D341Med (cell line): ENCODE data around the gene JAG2.
A peak's percentile ranks its signal among the peaks of the same experiment; 100 is the strongest.

Experiments used
- DNase-seq: peaks from one replicate; pipeline ENCODE4 v3.0.0; 2012; ENCODE audit warnings: low spot score

JAG2 gene

DNA sequence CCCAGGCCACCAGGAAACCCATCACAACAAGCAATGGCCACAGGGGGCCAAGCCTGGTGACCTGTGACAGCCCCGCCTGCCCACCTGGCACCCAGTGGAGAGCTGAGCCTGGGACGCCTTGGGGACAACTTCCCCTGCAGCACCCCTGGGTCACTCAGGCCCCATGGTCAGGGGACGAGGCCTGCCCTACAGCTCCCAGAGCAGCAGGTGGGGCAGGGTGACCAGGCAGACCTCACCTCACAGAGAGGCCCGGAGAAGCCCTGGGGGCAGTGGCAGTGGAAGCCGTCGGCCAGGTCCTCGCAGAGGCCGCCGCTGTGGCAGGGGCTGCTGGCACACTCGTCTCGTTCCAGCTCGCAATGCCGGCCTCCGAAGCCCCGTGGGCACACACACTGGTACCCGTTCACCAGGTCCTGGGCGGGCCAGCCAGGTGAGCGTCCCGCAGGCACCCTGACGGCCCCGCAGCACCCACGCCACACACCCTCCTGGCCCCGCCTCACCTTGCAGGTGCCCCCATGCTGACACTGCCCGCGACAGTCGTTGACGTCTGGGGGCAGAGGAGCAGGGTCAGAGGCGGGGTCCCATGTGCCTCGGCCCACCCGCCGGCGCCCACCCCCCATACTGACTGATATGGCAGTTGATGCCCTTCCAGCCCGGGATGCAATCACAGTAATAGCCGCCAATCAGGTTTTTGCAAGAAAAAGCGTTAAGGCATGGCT lies 18.1 kb downstream of the JAG2 start:
- DNase-seq: no peak

DNA sequence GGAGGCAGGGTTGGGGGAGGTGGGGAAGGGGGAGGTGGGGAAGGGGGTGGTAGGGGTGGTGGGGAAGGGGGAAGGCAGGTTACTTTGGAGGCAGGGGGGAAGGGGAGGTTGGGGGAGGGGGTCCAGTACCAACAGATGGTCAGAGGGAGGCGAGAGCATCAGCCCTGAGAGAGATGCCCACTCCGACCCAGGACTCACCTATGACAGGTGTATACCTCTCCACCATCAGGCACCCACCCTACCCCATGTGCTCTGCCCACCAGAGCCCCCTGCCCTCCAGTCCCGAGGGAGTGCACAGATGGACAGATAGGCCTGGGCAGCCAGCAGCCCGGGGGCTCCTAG lies 18.6 kb downstream of the JAG2 start:
- no peak for DNase-seq

DNA sequence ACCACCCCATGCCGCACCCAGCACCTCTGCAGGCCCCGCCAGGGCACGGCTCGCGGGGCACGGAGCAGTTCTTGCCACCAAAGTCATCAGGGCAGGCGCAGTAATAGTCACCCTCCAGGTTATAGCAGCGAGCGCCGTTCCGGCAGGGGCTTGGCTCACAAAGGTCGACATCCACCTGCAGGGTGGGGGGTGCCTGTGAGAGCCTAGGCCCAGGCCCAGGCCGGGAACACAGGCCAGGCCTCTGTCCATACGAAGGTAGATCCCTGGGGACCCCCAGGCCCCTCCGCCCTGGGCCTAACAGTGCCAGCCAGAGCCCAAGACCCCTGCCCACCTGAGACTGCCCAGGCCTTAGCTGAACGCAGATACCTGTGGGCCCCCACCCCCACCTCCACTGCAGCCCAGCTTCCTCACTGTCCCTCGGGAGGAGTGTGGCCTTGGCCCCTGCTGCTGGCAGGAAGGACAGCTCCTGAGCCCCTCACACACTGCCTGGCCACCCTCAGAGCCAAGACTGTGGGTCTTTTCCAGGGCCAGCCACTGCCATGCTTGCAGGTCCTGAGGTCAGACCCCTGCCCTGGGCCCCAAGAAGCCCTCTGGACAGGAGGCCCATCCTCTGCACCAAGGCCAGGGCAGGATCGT lies 19.3 kb downstream of the JAG2 start:
- DNase-seq: no peak

DNA sequence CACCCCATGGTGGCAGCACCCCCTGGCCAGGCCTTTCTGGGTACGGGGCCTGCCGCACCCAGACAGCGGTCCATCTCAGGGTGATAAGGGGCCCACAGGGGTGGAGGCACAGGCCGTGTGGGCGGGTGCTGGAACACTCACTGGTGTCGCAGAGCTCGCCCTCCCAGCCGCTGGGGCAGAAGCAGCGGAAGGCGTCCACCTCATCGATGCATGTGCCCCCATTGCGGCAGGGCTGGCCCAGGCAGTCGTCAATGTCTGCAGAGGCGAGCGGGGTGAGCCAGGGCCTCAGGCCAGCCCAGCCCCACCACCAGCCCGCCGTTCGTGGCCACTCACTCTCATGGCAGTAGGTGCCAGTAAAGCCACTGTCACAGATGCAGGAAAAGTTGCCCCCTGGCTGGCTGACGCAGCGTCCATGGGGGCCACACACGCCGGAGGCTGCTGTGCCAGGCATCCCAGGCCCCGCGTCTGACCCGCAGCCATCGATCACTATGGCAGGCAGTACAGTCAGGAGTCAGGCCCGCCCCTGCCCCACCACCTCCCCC lies 19.9 kb downstream of the JAG2 start:
- DNase-seq: no peak

DNA sequence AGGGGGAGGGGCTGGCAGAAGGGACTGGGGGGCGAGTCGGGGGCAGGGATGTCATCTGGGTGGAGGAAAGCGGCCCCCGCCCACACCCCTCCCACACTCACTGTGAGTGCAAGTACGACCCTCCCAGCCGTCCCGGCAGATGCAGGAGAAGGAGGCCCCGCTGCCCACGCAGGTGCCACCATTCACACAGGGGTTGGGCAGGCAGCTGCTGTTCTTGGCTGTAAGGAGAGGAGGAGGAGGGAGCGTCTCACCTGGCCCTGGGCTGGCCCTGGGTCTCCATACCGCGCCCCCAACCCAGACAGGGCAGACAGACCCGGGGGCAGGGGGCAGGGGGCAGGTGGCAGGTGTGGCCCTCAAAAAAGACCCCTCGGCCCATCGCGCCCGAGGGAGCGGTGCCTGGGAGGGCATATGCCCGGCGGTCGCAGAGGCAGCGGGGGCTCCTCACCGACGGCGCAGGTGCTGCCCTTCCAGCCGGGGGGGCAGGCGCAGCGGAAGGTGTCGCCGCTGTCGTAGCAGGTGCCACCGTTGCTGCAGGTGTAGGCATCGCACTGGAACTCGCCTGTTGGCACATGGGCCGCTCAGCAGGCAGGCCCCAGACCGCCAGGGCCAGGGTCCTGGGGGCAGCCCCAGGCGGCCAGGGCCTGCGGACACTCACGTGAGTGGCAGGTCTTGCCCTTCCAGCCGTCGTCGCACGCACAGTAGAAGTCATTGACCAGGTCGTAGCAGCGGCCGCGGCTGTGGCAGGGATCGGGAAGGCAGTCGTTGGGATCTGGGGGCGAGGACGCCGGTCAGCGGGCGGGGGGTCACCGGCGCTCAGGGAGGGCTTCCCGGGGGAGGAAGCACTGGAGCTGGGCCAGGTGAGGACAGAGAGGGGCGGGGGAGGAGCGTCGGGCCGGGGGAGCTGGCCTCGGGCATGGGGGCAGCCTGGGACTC lies 20.6 kb downstream of the JAG2 start:
- DNase-seq: no peak

DNA sequence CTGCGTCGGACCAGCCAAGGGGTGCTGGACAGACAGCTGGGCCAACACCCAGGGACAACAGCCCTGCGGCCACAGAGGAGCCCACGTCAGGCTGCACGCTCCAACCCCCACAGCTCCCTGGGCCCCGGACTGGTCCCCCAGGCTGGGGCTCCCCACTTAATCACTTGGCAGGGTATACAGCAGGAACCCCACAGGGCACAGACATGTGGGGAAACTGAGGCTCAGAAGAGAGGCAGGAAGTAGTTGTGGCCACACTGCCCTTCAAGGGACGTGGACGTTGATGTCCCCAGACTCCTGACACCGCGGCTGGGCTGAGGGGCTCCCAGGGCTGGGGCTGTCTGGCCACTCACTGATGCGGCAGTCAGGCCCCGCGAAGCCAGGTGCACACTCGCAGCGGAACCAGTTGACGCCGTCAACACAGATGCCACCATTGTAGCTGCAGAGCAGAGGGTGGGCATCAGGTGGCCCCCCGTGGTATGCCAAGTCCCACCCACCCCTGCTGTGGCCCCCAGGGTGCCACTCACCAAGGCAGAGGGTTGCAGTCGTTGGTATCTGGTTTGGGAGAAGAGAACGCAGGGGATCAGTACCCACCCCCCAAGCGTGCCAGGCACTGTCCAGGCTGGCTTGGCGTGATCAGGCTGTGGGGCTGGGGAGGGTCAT lies 21.5 kb downstream of the JAG2 start:
- no peak for DNase-seq

DNA sequence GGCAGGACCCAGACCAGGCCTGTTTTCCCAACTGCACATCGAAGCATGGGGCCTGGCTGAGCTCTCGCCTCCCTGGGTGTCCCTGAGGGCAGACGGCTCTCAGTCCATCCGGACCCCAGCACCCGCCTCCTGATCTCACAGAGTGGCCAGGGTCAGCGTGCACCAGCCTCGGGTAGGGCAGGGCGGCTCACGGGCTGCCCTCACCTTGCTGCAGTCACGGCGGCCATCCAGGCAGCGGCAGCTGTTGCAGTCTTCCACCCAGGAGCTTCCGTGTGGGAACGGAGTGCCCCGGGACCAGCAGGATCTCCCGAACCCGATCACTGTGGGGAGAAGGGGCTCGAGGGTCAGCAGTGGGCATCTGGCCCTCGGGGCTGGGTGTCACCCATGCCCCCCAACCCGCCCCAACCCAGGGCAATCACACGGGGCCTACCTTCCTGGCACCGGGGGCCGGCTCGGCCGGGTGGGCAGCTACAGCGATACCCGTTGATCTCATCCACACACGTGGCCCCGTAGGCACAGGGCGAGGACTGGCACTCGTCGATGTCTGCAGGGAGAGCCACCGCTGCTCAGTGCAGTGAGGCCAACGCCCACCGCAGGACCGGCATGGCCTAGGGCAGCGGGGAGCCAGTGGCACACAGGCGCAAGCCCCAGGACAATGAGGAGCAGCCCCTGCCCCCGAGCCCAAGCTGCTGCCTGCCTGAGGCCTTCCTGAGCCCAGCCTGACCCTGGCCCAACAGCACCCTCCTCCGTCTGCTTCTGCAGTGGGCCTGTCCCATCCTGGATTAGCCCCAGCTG lies 22.2 kb downstream of the JAG2 start:
- DNase-seq: no peak

DNA sequence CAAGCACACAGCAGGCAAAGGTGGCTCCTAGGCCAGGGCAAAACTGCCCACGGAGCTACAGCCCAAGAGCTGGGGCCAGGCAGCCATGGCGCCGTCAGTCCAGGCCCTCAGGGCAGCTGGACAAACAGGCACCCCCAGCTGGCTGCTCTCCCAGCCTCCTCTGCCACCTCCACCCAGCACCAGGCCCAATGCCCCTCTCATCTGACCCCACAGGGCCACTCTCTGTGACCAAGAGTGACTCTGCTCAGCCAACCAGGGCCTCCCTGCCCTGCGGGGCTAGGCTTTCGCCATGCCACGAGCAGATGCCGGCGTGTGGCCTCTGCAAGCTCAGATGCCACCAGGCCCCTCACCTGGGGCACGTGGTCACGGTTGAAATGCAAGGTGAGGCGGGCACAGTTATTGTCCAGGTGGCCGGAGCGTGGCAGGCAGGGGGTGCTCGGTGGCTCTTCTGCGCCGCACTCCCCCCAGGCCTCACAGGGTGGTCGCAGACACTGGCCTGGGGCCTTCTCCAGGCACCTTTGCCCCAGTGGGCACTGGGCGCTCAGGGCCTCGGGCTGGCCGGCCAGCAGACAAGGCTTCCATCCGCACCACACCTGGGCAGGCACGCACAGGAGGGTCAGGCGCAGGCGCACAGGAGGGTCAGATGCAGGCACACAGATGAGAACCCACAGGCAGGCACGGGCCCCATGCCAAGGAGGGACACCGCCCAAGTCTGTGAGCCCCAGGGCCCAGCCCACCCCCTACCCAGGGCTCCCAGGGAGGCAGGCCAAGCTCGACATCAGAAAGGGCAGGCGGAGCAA lies 23.0 kb downstream of the JAG2 start:
- DNase-seq: no peak

DNA sequence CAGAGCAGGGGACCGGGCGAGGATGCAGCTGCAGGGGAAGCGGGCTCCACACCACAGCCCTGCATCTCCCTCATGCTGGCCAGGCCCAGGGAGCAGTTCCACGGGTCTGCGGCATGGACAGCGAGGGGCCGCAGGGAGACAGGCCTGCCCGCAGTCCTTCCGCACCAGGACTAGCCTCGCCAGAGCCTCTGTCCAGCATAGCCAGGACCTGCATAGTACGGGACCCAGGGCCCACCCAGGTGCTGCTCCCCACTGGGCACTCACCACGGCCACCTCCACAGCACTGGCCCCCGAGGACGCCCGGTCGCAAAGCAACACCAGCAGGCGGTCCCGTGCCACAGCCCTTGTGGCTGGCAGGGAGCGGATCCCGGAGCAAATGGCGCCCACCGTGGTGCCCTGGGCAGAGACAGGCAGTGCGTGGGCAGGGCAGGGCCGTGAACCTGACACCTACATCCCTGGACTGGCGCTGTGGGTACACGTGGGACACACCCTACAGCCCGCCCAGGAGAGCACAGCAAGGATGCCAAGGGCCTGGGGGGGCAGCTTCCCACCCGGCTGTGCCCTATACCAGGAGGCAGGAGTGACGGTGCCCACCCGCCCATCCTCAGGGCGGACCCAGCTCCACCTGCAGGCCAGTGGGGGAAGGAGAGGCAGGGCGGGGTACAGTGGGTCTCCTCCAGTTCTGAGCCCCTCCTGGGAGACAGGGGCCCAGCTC lies 23.8 kb downstream of the JAG2 start:
- DNase-seq: no peak

DNA sequence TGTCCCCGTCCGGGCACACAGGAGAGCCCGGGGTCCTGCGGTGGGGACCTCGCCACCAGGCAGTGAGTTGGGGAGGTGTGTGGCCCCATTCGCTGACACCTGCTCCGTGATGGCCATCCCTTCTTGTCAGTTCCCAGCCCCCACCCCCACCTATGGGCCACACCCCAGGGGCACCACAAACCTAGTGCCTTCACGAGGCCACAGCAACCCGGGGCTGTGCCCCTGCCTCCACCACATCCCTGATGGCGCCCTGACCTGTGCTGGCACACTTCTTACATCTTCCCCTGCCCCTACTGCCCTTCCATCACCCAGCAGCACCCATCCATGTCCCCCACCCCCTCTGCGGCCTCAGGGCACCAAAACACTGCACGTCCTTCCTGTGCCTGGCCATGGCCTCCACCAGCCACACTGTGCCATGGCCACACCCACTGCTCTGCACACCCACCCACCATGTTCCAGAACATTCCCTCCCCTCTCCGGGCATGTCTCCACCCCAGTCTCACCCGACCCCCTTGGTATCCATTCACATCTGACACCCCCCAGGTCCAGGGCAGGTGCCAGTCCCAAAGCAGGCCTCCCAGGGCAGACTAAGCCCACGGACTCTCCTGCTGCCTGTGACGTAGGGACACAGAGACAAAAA lies 24.4 kb downstream of the JAG2 start:
- DNase-seq: no peak

DNA sequence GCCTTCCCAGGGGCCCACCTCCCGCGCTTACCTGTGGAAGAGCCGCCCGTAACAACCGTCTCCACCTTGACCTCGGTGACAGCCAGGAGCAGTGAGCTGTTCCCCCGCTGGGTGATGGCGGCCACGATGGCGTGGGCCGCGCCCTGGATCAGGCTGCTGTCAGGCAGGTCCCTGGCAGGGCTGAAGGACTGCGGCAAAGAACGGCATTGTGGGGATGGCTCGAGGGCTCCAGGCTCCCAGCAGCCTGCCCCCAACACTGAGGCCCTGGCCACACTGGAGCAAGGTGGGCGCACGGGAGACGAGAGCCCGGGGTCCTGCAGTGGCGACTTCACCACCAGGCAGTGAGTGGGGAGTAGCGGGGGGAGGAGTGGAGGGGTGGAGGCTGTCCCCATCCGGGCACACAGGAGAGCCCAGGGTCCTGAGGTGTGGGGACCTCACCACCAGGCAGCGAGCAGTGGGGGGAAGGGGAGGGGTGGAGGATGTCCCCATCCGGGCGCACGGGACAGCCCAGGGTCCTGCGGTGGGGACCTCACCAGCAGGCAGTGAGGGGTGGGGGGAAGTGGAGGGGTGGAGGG lies 25.0 kb downstream of the JAG2 start:
- no peak for DNase-seq

DNA sequence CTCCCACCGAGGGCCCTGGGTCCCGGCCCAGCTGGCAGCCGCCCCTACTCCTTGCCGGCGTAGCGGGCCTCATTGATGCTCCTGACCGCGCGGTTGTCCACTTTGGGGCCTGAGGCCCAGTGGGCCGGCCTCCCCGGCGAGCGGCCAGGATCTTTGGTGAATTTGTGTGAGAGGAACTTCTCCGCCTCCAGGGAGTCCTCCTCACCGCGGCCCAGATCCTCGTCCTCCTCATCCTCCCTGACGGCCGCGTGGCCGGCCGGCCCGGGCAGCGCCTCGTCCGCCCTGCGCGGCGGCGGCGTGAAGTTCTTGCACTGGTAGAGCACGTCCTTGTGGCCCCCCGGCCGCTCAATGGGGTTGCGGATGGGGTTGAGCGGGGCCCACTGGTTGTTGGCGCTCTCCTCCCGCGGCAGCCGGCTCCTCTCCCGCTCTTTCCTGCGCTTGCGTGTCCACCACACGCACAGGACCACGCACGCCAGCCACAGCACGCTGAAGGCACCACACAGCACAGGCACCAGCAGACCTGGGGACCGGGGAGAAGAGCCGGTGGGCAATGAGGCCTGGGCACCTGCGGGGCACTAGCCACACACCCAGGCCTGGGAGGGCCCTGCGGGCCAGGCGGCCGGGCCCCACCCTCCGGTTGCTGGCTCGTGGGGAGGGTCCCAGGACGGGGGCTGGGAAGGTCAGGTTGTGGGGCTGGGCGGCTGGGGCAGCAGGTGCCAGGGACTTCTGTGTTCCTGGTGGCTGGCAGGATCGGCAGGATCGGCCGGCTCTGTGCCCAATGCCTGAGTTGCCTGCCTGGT lies 25.7 kb downstream of the JAG2 start:
- DNase-seq: no peak

DNA sequence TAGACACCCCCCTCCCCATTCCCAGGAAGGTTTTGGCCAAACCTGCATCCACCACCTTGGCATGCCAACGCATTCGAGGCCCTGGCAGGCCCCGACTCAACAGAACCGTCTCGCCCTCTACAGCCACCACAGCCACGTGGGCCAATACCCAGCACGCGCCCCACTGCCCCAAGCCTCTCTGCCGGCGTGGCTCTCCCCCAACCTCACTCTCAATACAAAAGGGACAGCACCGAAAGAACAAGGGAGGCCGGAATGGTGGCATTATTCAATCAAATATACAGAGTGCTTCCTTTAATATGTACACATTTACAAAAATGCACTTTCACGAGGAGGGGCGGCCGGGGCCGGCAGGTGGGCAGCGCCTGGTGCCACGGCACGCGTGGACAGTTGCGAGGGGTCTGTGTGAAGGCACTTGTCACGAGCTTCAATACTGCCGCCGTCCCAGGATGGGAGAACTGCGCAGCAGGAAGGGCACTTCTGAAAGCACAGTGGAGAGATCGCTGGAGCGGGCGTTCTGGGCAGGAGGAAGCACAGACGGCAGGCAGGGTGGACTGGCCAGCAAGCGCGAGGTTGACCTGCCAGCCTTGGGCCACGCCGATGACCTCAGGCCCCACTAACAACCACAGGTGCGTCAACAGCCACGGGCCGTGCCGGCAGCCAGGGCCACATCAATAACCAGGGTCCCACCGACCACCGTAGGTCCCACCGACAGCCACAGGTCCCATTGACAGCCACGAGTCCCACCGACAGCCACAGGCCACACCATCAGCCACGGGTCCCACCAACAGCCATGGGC lies 26.9 kb downstream of the JAG2 start:
- DNase-seq: no peak

DNA sequence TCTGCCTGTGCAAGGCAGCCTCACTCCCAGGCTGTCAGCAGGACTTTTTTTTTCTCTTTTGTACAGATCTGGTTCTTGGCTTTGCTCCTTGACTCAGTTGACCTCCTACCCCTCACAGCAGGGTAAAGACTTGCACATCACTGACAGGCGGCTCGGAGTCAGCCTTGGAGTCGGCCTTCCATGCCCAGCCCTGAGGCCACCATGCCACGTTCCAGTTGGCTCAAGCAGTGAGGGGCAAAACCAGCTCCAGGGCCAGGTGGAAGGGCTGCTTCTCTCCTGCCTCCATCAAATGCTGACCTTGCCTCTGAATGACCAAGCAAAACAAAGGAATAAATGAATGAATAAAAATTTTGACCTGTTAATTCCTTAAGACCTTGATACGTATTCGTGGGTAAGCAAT lies 27.6 kb downstream of the JAG2 start:
- no peak for DNase-seq

DNA sequence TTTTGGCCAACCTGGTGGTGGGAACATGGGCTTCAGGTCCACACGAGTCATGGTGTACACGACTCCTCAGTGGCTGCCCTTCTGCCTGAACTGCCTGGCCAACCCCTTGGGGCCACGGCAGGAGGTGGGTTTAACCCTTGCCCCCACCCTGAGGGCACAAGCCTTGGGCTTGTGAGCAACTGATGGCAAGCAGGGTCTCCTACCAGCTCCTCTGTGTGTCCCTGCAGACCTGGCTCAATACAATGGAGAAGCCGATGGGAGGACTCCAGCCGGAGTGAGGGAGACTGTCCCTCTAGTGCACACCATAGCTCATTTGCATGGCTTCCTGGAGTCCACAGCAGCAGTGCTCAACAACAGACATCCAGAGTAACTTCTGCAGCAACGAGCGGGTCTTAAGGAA lies 28.0 kb downstream of the JAG2 start:
- DNase-seq: no peak

DNA sequence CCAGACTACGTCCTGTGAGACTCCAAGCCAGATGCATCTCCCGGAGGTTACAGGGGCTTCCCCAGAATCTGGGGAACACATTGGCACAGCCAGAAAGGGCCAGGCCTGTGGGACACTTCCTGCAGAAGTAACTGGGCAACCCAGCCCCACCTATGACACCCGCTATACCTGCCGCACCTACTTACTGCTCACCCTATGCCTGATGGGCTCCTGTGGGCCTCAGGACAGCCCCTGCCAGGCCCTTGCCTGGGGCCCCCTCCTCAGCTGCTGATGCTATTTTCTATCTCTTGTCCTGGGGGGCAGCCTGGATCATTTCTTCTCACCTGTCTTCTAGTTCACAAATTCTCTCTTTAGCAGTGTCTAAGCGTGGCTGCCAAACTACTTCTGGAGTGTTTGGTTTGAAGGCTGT lies 28.7 kb downstream of the JAG2 start:
- DNase-seq: no peak

DNA sequence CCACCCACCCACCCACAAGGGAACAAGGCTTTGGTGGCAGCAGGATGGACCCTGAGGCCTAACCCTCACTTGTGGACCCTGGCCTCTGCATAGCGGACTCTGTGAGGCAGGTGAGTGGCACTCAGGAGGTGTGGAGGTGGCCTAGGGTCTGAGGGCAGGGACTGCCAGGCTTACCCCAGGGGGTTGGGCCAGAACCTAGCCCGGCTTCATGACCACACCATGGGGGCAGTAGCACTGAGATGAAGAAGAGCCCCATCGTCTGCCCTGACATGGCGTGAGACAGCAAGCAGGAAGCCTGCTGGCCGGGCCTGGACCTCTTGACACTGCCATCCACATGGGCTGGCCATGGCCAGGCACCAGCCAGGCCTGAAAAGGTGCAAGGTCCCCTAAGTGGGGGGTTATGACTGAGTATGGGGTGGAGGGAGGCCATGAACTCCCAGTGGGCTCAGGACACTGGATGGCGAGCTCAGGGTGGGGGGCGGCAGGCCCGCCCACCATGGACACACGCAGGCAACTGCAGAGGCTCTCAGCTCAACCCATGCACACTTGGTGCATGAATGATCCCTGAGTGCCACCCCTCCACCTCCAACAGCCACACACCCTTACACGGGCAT lies 29.3 kb downstream of the JAG2 start:
- DNase-seq: peak; percentile 27
